GM23338 (cell line): Measurements from ENCODE around the gene ATP8A2.
"Not testable (repeated sequence)": the region's sequence is repeated elsewhere in the genome, so short reads cannot be mapped to it uniquely, and the experiment has no call there.

ENCODE experiments used
- CREB1 ChIP-seq: fragments of 250-450 bp; sonication (Bioruptor Pico); IDR thresholded peaks from 2 replicates; pipeline ENCODE4 v1.5.0; 2020; ENCODE audit warnings: low read depth, mild to moderate bottlenecking, moderate library complexity
- CTCF ChIP-seq, 2 experiments: fragments of 200-600 bp in 1 of 2; sonication (generic) in 1 of 2; conservative IDR thresholded peaks; 2 replicates each; pipeline versions ENCODE4 v1.5.1 to v1.6.1; 2016 to 2017; ENCODE audit warnings: antibody characterized with exemption in 2 of 2, low read depth in 2 of 2, mild to moderate bottlenecking in 2 of 2, moderate library complexity in 1 of 2
- EZH2 ChIP-seq: fragments of 200-600 bp; sonication (generic); IDR thresholded peaks from one replicate; pipeline ENCODE4 v1.8.0; 2017; ENCODE audit warnings: antibody characterized with exemption, mild to moderate bottlenecking, low read depth; ENCODE audit not compliant: unreplicated experiment
- NANOG ChIP-seq: IDR thresholded peaks from 2 replicates; pipeline ENCODE4 v1.6.1; 2016; ENCODE audit warnings: antibody characterized with exemption, borderline replicate concordance
- POLR2AphosphoS5 ChIP-seq: IDR thresholded peaks from 2 replicates; pipeline ENCODE4 v1.6.1; 2016; ENCODE audit warnings: antibody characterized with exemption, low read depth
- TF ChIP-seq, protein P1 (sequence below): IDR thresholded peaks from one replicate; pipeline ENCODE4 v1.6.1; 2018; ENCODE audit warnings: antibody characterized with exemption; ENCODE audit not compliant: unreplicated experiment

GRCh38 chr13:25954943-25955342 lies 583.2 kb downstream of the ATP8A2 start:
- not testable (repeated sequence) for TF ChIP-seq CTCF (conservative IDR thresholded peaks at IDR 0.05; ENCODE audit: low read depth in 2 of 2); POLR2AphosphoS5; NANOG; EZH2; CREB1 (CRISPR knock-in tag)
- TF ChIP-seq, protein P1, sequence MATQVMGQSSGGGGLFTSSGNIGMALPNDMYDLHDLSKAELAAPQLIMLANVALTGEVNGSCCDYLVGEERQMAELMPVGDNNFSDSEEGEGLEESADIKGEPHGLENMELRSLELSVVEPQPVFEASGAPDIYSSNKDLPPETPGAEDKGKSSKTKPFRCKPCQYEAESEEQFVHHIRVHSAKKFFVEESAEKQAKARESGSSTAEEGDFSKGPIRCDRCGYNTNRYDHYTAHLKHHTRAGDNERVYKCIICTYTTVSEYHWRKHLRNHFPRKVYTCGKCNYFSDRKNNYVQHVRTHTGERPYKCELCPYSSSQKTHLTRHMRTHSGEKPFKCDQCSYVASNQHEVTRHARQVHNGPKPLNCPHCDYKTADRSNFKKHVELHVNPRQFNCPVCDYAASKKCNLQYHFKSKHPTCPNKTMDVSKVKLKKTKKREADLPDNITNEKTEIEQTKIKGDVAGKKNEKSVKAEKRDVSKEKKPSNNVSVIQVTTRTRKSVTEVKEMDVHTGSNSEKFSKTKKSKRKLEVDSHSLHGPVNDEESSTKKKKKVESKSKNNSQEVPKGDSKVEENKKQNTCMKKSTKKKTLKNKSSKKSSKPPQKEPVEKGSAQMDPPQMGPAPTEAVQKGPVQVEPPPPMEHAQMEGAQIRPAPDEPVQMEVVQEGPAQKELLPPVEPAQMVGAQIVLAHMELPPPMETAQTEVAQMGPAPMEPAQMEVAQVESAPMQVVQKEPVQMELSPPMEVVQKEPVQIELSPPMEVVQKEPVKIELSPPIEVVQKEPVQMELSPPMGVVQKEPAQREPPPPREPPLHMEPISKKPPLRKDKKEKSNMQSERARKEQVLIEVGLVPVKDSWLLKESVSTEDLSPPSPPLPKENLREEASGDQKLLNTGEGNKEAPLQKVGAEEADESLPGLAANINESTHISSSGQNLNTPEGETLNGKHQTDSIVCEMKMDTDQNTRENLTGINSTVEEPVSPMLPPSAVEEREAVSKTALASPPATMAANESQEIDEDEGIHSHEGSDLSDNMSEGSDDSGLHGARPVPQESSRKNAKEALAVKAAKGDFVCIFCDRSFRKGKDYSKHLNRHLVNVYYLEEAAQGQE = not testable (repeated sequence)
